DMS 273 (cell line): ENCODE data around the gene PSMC6.
"Not testable (repeated sequence)": the region's sequence is repeated elsewhere in the genome, so short reads cannot be mapped to it uniquely, and the experiment has no call there.

Source experiments
- DNase-seq: peaks from one replicate; lab custom pipeline; 2025; ENCODE audit not compliant: unreplicated experiment; lab: John Stamatoyannopoulos, UW

PSMC6 gene

DNA sequence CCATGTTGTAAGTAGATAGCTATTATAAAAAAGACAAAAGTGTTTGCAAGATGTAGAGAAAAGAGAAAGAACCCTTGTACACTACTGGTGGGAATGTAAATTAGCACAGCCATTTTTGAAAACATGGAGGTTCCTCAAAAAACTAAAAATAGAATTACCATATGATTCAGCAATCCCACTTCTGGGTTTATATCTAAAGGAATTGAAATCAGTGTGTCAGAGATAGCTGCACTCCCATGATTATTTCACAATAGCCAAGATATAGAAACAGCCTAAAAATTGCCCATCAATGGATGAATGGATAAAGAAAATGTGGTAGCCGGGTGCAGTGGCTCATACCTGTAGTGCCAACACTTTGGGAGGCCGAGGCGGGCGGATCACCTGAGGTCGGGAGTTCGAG, 9.2 kb downstream of the PSMC6 start:
- DNase-seq, result no peak

DNA sequence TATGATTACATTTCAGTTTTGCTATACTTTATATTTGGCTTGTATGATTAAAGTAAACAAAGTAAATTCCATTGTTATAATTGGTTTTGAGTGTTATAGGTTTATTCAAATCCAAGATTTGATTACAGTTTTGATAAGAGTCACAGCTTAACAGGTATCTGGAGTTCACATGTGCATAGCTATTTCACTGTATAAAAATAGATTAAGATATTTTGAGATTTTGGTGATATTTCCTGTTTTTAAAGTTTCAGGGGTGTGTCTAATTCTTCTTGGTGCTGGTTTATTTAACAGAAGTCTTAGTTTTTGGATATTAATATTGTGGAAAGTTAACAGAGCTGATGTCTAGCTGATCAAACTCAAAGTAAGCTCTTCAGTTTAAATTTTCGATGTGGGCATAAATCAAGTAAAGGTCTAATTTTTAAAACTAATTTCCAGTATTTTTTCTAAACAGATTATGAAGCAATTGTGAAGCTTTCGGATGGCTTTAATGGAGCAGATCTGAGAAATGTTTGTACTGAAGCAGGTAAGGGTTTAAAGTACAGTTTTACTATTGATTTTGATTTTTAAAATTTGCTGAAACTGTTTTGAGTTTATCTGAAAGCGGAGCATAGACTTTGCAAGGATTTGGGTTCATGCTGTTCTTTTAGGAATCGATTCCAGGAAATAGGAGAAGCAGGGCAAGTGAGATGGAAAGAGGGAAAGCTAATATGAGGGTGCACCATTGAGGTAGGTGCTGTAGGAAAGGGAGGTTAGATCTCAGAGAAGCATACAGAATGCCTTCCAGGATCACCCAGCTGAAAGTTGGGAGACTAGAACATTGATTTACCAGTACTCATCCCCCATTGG, 16.7 kb downstream of the PSMC6 start:
- no peak for DNase-seq

DNA sequence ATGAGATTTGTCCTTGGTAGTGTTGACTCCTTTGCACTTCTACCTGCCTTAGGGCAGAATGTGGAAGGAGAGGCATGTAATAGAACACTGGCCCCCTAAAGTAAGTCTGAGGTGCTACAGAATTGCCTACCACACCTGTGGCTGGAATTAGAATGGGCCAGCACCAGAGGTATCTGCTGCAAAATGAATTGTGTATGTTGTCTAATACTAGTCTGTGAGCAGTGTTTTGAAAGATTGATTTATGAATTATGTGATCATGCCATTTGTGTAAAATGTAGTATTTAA, 17.3 kb downstream of the PSMC6 start:
- DNase-seq, result no peak

DNA sequence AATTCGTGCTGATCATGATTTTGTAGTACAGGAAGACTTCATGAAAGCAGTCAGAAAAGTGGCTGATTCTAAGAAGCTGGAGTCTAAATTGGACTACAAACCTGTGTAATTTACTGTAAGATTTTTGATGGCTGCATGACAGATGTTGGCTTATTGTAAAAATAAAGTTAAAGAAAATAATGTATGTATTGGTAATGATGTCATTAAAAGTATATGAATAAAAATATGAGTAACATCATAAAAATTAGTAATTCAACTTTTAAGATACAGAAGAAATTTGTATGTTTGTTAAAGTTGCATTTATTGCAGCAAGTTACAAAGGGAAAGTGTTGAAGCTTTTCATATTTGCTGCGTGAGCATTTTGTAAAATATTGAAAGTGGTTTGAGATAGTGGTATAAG, 20.5 kb downstream of the PSMC6 start:
- not testable (repeated sequence) for DNase-seq

DNA sequence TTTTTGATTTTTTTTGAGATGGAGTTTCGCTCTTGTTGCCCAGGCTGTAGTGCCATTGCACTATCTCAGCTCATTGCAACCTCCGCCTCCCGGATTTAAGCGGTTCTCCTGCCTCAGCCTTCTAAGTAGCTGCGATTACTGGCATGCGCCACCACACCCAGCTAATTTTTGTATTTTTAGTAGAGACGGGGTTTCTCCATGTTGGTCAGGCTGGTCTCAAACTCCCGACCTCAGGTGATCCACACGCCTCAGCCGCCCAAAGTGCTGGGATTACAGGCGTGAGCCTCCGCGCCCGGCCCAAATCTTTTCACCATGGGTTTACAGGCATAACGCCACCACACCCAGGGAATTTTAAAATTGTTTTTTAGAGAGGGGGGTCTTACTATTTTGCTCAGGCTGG, 22.0 kb downstream of the PSMC6 start:
- not testable (repeated sequence) for DNase-seq

DNA sequence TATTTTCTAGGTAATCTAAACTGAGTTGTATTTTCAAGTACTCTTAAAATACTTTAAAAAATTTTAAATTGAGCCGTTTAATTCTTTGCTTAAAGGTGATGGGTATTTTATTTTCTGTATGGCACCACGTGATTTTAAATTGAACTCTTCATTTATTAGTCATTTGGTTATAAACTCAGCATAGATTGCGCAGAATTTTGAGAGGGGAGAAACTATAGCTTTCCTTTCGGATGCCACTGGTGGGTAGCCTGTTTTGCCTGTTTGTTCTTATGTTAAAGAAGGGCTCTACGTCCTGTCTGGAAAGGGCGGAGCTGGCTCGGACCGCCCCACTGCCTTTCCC, 22.6 kb downstream of the PSMC6 start:
- DNase-seq, result no peak

DNA sequence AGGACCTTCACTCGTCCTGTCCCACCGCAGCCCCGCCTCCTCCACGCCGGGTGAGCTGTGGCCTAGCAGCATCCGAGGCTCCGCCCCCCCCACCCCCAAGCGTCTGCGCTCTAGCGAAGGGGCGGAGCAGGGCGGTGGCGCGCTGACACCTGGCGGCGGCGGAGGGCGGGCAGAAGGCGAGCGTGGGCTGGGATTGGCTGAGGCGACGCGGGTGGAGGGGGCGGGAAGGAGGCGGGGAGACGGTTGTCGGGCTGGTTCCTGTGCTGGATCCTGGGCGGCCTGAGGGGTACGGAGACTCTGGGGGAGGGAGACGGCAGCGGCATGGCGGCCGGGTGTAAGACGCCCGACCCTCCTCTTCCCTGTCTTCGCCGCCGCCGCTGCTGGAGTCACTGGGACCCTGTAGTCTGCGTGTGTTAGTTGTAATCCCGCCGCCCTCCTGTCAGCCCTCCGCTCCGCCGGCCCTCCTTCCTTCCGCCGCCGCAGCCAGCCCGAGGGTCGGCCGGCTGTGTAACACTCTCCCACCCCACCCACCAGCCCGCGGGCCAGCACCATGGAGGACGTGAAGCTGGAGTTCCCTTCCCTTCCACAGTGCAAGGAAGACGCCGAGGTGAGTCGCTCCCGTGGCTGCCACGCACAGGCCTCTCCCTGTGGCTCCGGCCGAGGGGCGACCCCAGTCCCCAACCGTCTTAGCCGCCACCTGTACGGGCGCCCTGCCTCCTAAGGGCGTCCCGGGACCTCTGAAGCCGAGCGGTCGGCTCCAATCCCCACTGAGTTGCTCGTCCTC, 23.1 kb downstream of the PSMC6 start, which contains the start of gene STYX:
Gene STYX (plus strand): TSS at position 242 of the 784 bp plus-strand sequence. CDS start 309 bp downstream, at position 551.
- DNase-seq, result peak; percentile 99

DNA sequence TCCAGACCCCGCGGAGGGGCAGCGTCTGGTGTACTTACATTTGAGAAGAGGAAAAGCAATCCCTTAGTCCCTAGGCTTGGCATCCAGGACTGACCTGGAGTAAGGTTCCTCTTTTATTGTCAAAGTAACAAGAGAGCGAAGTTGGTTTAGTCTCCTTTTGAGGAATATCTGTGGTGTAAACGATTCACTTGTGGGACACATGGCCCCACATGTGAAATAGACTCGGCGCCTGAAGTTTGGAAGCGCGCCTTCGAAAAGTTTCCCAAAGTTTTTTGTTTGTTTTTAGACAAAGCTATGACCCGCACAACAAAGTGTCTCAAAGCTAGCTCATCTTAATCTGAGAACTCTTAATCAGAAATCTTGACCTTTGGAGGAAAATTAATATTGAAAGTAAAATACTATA, 23.7 kb downstream of the PSMC6 start:
- no peak for DNase-seq

DNA sequence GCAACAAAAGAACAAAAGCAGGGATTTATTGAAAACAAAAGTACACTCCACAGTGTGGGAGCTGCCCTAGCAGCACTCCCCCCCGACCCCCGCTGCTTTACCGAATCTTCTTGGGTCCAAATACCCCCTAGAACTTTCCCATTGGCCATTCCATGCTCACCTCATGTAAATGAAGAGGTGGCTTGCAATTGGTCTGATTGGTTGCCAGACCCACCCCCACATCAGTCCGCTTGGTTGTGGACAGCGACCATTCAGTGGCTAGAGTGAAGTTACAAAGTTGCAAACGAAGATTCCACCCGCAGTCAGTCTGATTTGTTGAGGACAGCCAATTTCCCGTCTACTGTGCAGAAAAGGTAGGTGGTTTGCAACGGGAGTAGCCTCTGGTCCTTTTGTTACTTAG, 26.8 kb downstream of the PSMC6 start:
- DNase-seq, result no peak

DNA sequence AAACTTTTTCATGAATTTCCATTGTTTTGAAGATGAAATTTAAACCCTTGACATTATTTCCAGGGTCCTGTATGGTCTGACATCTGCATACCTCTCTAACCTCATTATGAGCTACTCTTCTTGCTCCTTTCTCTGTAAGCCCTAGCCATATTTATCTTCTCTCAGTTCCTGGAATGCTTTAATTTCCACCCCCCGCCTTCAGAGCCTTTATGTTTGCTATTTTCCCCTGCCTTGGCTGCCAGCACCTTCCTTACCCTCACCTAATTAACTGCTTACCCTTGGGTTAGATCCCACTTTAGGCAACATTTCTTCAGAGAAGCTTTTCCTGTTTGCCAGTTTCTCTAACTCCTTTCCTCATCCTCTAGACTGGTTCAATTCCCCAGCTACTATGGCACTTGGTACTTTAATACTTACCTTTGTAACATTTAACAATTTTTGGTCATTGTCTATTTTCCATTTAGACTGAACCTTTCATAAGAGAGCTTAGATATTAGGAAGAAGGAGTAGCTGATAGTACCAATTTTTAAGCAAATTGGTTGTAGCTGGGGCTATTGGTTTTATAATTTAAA, 29.0 kb downstream of the PSMC6 start:
- DNase-seq, result no peak

DNA sequence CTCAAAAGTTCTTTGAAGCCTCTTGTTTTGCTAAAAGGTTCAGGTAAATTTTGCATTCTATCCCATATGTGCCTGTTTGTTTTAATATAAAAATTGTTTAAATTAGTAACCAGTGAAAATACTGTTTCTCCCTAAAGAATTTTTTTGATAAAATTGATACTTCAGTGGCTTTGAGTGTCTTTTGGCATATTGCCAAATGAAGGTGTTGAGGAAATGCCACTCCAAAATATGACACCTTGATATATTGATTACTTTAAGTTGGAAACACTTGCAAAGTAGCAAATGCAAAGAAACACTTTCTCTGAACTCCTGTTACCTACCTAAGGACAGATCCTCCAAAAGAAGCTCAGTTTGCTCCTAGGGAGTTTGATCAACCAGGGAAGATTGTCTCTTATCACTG, 31.4 kb downstream of the PSMC6 start:
- DNase-seq, result peak; percentile 8

DNA sequence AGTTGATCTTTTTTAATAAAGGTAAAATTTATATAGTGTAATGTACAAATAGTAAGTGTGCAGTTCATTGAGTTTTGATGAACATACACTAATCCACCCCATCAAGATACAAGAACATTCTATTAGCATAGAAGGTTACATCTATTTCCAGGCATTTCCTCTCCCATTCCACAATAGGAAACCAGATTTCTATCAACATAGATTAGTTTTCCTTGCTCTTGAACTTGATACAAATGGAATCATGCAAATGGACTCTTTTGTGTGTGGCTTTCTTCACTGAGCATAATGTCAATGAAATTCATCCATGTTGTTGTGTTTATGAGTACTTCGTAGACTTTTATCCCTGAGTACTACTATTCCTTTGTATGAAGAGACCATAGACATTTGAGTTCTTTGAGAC, 33.8 kb downstream of the PSMC6 start:
- DNase-seq, result no peak

DNA sequence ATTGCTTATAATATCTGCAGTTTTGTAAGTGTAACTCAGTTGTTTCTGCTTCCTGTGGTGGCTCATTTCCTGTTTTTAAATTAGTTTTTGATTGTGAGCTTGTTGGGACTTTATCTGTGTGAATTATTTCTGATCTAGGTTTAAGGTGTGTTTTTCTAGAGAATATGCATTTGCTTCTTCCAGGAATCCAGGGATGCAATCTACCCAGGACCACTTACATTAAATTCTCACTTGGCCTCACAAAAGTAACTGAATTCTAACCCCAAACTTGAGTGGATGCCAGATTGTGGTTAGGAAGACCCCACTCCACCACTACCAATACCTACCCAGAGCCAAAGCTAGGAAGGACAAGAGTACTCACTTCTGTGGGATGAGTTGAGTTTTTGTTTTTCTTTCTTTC, 34.9 kb downstream of the PSMC6 start:
- DNase-seq, result no peak

DNA sequence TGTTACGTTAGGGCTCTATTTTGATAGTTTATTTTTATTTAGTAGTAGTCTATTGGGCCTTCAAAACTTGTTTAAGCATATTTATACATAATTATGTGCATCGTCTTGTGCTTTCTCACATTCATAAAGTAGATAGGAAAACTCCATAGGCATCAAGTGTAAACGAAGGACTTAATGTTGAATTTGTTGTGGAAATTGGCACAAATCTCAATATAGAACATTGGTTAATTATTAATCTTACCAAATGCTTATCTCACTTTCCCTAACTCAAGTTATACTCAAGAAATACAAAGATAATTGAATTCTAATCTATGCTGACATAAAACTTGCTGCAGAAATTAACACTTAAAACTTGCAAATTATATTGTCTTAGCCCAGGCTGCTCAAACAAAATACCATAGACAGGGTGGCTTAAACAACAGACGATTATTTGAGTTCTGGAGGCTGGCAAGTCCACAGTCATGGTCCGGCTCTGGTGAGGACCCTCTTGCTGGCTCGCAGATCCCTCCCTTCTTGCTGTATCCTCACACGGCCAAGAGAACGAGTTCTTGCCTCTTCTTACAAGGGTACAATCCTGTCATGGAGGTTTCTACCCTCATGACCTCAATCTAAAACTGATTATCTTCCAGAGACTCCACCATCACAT, 41.8 kb downstream of the PSMC6 start:
- no peak for DNase-seq

DNA sequence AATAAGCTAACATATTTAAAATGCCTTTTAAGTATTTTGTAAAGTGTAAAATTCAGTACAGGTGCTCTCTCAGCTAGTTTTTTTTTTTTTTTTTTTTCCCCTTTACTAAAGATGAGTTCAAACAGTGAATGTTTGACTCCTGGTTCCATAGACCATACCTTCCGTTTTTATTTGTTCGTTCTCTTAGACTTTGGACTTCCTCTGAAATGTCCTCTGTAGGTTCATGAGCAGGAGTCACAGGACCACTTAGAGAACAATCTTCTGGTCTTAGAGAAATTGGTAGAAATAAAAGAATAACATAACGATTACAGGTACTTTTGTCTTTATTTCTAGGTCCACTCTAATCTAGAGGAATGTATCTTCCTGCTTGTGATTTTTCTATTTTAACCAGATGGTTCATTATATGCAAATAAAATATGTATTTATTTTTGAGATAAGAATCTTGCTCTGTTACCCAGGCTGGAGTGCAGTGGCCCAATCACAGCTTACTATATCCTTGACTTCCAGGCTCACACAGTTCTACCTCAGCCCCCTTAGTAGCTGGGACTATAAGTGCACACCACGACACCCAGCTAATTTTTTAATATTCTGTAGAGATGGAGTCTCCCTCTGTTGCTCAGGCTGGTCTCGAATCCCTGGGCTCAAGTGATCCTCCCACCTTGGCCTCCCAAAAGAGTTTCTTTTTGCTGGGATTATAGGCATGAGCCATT, 48.8 kb downstream of the PSMC6 start:
- no peak for DNase-seq

DNA sequence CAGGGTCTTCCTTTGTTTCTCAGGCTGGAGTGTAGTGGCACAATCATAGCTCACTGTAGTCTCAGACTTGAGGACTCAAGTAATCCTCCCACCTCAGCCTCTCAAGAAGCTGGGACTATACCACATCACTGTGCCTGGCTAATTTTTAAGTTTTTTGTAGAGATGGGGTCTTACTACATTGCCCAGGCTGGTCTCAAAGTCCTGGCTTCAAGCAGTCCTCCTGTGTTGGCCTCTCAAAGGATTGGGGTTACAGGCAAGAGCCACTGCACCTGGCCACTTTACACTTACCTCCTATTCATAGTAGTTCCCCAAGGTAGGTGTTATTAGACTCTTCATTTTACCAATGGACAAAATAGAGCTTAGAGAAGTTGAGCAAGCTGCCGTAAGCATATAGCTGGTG, 52.1 kb downstream of the PSMC6 start:
- no peak for DNase-seq

DNA sequence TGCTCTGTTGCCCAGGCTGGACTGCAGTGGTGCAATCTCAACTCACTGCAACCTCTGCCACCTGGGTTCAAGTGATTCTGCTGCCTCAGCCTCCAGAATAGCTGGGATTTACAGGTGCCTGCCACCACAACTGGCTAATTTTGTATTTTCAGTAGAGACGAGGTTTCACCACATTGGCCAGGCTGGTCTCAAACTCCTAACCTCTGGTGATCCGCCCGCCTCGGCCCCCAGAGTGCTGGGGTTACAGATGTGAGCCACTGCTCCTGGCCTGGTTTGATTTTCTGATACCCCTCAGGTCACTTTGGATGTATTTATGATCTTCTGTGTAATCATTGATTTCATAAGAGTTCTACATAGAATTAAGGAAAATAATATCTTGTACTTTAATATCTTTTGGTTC, 55.9 kb downstream of the PSMC6 start:
- DNase-seq, result not testable (repeated sequence)

DNA sequence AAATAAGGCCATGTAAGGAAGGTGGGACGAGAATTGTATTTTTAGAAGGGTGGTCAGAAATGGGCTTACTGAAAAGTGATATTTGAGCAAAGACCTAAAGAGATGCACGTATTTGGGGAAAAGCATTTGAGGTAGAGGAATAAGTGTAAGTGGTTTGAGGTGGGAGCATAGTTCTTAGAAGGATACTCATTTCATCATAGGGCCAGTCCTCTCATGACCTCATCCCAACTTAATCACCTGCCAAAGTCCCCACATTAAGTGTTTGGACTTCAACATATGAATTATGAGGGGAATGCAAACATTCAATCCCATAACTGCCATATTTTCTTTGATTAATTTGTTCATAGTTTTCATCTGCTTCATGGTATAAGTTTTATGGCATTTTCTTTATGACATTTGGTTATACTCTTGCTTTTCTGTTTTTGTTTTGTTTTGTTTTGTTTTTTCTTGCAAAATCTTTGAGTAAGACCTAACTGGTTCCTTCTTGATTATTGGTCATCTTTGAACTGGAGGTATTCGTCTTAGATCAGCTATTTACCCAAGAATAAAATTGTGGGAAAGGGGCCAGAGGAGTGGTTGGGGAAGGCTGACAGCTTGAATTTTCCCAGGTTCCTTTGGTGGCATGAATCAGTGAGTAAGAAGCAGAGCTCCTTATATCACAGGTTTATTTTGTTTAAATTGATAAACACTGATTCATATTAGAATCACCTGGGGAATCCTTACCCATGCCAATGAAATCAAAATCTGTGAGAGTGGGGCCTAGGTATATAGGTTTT, 60.2 kb downstream of the PSMC6 start:
- DNase-seq, result no peak

DNA sequence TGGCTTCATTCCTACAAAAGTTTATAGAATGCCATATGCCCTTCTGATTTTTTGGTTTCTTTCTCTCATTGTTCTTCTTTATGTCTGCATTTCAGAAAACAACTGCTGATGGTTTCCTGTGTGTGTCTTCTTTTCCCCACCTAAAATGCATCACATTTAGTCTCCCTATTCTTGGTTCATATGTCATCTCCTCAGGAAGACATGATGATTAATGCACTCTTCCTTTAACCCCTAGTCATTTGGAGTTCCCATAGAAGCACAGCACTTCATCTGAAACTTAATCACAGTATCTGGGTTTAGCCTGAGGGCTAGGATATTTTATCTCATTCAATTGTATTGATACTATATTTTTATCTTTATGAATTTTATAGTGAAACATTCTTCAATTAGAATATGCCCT, 62.9 kb downstream of the PSMC6 start:
- no peak for DNase-seq

DNA sequence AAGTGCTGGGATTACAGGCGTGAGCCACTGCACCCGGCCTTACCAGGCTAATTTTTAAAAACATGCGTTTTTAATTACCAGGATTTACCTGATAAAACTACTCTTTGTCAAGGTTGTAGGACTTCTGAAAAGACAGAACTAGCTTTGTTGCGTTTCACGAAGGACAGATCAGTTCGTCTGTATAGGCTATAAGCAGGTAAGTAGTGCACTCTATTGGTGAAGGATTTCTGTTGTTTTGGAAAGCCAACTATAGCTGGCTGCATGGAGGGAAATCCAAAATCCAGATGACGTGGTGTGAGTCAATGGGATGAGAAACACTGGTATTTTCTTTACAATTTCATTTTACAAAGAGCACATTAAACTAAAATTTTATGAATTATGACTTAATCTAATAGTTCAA, 69.8 kb downstream of the PSMC6 start:
- no peak for DNase-seq
